HepG2 (cell line): Measurements from ENCODE around the gene TMTC2.

Experiments used
- ATF1 ChIP-seq: IDR thresholded peaks from 2 replicates; pipeline ENCODE4 v1.6.1; 2016; ENCODE audit warnings: mild to moderate bottlenecking, control low read depth
- HNRNPL ChIP-seq: fragments of 200-400 bp; formaldehyde crosslinking; IDR thresholded peaks from 2 replicates; pipeline ENCODE4 v1.6.1; 2017; ENCODE audit warnings: mild to moderate bottlenecking, low read depth, low read length
- JUND ChIP-seq: sonication (generic); formaldehyde crosslinking; IDR thresholded peaks from 2 replicates; pipeline ENCODE4 v1.8.0; 2022; ENCODE audit warnings: mild to moderate bottlenecking, missing genetic modification reagents
- NFRKB ChIP-seq: fragments of 450-650 bp; IDR thresholded peaks from 2 replicates; pipeline ENCODE4 v1.6.1; 2017
- POLR2AphosphoS5 ChIP-seq: IDR thresholded peaks from 2 replicates; pipeline ENCODE4 v1.6.1; 2012; ENCODE audit warnings: low read depth, low read length
- ZNF331 ChIP-seq: sonication (generic); formaldehyde crosslinking; IDR thresholded peaks from 2 replicates; pipeline ENCODE4 v1.4.0; 2020; ENCODE audit warnings: missing genetic modification reagents
- ZNF543 ChIP-seq: sonication (generic); formaldehyde crosslinking; IDR thresholded peaks from 2 replicates; pipeline ENCODE4 v1.4.0; 2020; ENCODE audit warnings: mild to moderate bottlenecking, missing genetic modification reagents
- ZSCAN21 ChIP-seq: sonication (generic); formaldehyde crosslinking; IDR thresholded peaks from 2 replicates; pipeline ENCODE4 v1.8.0; 2022; ENCODE audit warnings: mild to moderate bottlenecking, missing genetic modification reagents, moderate library complexity, borderline replicate concordance
- TF ChIP-seq, protein P1 (sequence below): sonication (generic); formaldehyde crosslinking; IDR thresholded peaks from 2 replicates; pipeline ENCODE4 v1.5.0; 2020; ENCODE audit warnings: mild to moderate bottlenecking, missing genetic modification reagents, moderate library complexity
- TF ChIP-seq, protein P2 (sequence below): sonication (generic); formaldehyde crosslinking; IDR thresholded peaks from 2 replicates; pipeline ENCODE4 v1.5.0; 2020; ENCODE audit warnings: missing genetic modification reagents
- TF ChIP-seq, protein P3 (sequence below): sonication (generic); formaldehyde crosslinking; IDR thresholded peaks from 2 replicates; pipeline ENCODE4 v1.5.1; 2020; ENCODE audit warnings: mild to moderate bottlenecking, missing genetic modification reagents, moderate library complexity

DNA sequence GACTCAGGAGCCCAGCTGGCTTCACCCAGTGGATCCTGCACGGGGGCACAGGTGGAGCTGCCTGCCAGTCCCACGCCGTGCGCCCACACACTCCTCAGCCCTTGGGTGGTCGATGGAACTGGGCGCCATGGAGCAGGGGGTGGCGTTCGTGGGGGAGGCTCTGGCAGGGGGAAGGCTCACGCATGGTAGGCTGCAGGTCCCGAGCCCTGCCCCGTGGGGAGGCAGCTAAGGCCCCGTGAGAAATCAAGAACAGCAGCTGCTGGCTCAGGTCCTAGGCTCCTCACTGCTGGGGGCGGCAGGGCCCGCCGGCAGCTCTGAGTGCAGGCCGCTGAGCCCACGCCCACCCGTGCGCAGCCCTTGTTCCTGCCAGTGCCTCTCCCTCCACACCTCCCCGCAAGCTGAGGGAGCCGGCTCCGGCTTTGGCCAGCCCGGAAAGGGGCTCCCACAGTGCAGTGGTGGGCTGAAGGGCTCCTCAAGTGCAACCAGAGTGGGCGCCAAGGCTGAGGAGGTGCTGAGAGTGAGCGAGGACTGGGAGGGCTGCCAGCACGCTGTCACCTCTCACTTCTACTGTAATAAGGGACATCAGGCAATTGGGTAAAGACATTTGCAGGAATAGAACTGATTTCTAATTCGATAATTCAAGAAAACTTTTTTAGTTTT lies 115.4 kb downstream of the TMTC2 start:
- TF ChIP-seq, protein P1, sequence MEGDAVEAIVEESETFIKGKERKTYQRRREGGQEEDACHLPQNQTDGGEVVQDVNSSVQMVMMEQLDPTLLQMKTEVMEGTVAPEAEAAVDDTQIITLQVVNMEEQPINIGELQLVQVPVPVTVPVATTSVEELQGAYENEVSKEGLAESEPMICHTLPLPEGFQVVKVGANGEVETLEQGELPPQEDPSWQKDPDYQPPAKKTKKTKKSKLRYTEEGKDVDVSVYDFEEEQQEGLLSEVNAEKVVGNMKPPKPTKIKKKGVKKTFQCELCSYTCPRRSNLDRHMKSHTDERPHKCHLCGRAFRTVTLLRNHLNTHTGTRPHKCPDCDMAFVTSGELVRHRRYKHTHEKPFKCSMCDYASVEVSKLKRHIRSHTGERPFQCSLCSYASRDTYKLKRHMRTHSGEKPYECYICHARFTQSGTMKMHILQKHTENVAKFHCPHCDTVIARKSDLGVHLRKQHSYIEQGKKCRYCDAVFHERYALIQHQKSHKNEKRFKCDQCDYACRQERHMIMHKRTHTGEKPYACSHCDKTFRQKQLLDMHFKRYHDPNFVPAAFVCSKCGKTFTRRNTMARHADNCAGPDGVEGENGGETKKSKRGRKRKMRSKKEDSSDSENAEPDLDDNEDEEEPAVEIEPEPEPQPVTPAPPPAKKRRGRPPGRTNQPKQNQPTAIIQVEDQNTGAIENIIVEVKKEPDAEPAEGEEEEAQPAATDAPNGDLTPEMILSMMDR (CRISPR knock-in tag), result no peak
- TF ChIP-seq ZSCAN21 (CRISPR knock-in tag), result no peak
- TF ChIP-seq ATF1 (CRISPR knock-in tag), result no peak
- no peak for TF ChIP-seq ZNF331 (CRISPR knock-in tag)
- TF ChIP-seq JUND (CRISPR knock-in tag), result no peak
- TF ChIP-seq NFRKB, result no peak
- no peak for TF ChIP-seq HNRNPL
- TF ChIP-seq ZNF543, result no peak
- TF ChIP-seq, protein P2, sequence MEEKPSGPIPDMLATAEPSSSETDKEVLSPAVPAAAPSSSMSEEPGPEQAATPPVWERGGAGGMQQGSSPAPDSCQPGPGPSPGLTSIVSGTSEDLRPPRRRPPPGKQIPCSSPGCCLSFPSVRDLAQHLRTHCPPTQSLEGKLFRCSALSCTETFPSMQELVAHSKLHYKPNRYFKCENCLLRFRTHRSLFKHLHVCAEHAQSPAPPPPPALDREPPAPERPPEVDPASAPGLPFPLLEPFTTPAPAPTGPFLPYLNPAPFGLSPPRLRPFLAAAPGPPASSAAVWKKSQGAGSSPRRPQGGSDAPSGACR (CRISPR knock-in tag), result no peak
- no peak for TF ChIP-seq POLR2AphosphoS5
- TF ChIP-seq, protein P3, sequence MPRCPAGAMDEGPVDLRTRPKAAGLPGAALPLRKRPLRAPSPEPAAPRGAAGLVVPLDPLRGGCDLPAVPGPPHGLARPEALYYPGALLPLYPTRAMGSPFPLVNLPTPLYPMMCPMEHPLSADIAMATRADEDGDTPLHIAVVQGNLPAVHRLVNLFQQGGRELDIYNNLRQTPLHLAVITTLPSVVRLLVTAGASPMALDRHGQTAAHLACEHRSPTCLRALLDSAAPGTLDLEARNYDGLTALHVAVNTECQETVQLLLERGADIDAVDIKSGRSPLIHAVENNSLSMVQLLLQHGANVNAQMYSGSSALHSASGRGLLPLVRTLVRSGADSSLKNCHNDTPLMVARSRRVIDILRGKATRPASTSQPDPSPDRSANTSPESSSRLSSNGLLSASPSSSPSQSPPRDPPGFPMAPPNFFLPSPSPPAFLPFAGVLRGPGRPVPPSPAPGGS (CRISPR knock-in tag), result no peak
